ENCODE data around the gene METTL16. TPM values are rescaled to one million over a fixed set of nuclear protein-coding genes. Genes with fewer than 3 reads are reported as not detected.

The METTL16 gene
- total RNA-seq, 1 experiment from 2014 or later: 22.4 TPM

Other genes starting within 250 kb of the METTL16 start
- gene SMG6, start 208.1 kb downstream of the METTL16 start, total RNA-seq (2014; rRNA removed): 23.5 and 35.5 TPM in 2 replicates
- 64.4 and 65.5 TPM in 2 replicates for gene SRR, start 207.9 kb downstream of the METTL16 start, total RNA-seq (2014; rRNA removed)
- gene TSR1, start 175.4 kb downstream of the METTL16 start, total RNA-seq (2014; rRNA removed): 63.9 and 80.5 TPM in 2 replicates
- gene SGSM2, start 174.4 kb downstream of the METTL16 start, total RNA-seq (2014; rRNA removed): 33.0 and 36.1 TPM in 2 replicates
- gene MNT, start 110.8 kb downstream of the METTL16 start, total RNA-seq (2014; rRNA removed): 6.3 and 6.8 TPM in 2 replicates
- 59.1 and 89.2 TPM in 2 replicates for gene PAFAH1B1, start 81.8 kb upstream of the METTL16 start, total RNA-seq (2014; rRNA removed)
- gene CLUH, start 199.9 kb upstream of the METTL16 start, total RNA-seq (2014; rRNA removed): 52.5 and 60.3 TPM in 2 replicates
- gene CCDC92B, start 237.8 kb upstream of the METTL16 start, total RNA-seq (2014; rRNA removed): not detected in 2 replicates

Data from LHCN-M2 (cell line).